ENCODE measurements around the gene MCMBP.

GRCh38 chr10:119807960-119808697, 64.5 kb downstream of the MCMBP start:
- TF ChIP-seq CTCF (IDR thresholded peaks at IDR 0.05) = no peak
- no peak for TF ChIP-seq EZH2 (IDR thresholded peaks at IDR 0.05; ENCODE audit: borderline replicate concordance, insufficient read depth, low read depth, low read length, poor library complexity, severe bottlenecking)

Measured in B cell (primary cell).